K562 (cell line): ENCODE data around the gene PTP4A2. TPM values are rescaled to one million over a fixed set of nuclear protein-coding genes. Genes with fewer than 3 reads are reported as not detected.

ENCODE experiments used
- DDX20 ChIP-seq: fragments of 450-650 bp; IDR thresholded peaks from 2 replicates; pipeline ENCODE4 v1.6.1; 2016; ENCODE audit warnings: missing genetic modification characterization, low read depth, mild to moderate bottlenecking, missing compliant biosample characterization, moderate library complexity
- DPF2 ChIP-seq: fragments of 450-650 bp; IDR thresholded peaks from 2 replicates; pipeline ENCODE4 v1.6.1; 2016
- FOXM1 ChIP-seq, 2 experiments: fragments of 450-650 bp in 1 of 2; sonication (generic) in 1 of 2; formaldehyde crosslinking in 1 of 2; IDR thresholded peaks; 2 replicates each; pipeline versions ENCODE4 v1.6.1 to v1.9.0; 2017 to 2022; ENCODE audit warnings: low read depth in 2 of 2, mild to moderate bottlenecking in 2 of 2, missing genetic modification reagents in 1 of 2, moderate library complexity in 1 of 2
- ILF3 ChIP-seq: fragments of 450-650 bp; IDR thresholded peaks from 2 replicates; pipeline ENCODE4 v1.6.1; 2018; ENCODE audit warnings: antibody characterized with exemption, mild to moderate bottlenecking, moderate library complexity, borderline replicate concordance
- MED1 ChIP-seq: sonication (generic); formaldehyde crosslinking; IDR thresholded peaks from 2 replicates; pipeline ENCODE4 v1.8.1; 2023; ENCODE audit warnings: missing genetic modification reagents, borderline replicate concordance
- ZNF384 ChIP-seq: IDR thresholded peaks from 2 replicates; pipeline ENCODE4 v1.6.1; 2012; ENCODE audit warnings: low read depth, low read length, improper control_type of control experiment
- polyA plus RNA-seq, 8 experiments: library from polyadenylated mRNA; depleted of rRNA in 4 of 8; stranded (reverse) in 5 of 8; unstranded in 3 of 8; fragments of >200 nt; fragmentation: Nextera tagmentation in 2 of 8; fragmentation: Illumina TruSeq in 1 of 8; extraction: Ambion mirVana in 2 of 8; extraction: Trizol in 1 of 8; gene quantifications; 2 replicates each; pipeline versions ENCODE4 v1.2.1 to v1.2.3, GENCODE V29; 2011 to 2014; ENCODE audit warnings: inconsistent platforms in 1 of 8, missing spikeins in 1 of 8
- total RNA-seq, 7 experiments: library from RNA; depleted of rRNA in 6 of 7; stranded (reverse); fragments of >200 nt in 6 of 7; fragmentation: Illumina TruSeq in 2 of 7; extraction: Trizol in 2 of 7; gene quantifications; 2 replicates each; pipeline versions ENCODE4 v1.2.1 to v1.2.3, GENCODE V29; 2011 to 2021; ENCODE audit warnings: low replicate concordance in 1 of 7
- TF ChIP-seq, protein P1 (sequence below), 2 experiments: fragments of 450-650 bp; IDR thresholded peaks; 2 replicates each; pipeline ENCODE4 v1.6.1; 2016; ENCODE audit warnings: mild to moderate bottlenecking in 2 of 2, borderline replicate concordance in 1 of 2, low read depth in 1 of 2, moderate library complexity in 1 of 2
- TF ChIP-seq, protein P2 (sequence below): fragments of 250-450 bp; sonication (Bioruptor Pico); IDR thresholded peaks from 2 replicates; pipeline ENCODE4 v1.5.0; 2021; ENCODE audit warnings: mild to moderate bottlenecking, moderate library complexity
- TF ChIP-seq, protein P3 (sequence below): fragments of 250-450 bp; sonication (Bioruptor Pico); IDR thresholded peaks from 2 replicates; pipeline ENCODE4 v1.4.0; 2020; ENCODE audit warnings: mild to moderate bottlenecking, moderate library complexity, borderline replicate concordance
- TF ChIP-seq, protein P4 (sequence below): fragments of 450-650 bp; IDR thresholded peaks from 2 replicates; pipeline ENCODE4 v1.6.1; 2016; ENCODE audit warnings: missing biosample characterization, missing genetic modification characterization

Gene PTP4A2
- total and polyA plus RNA-seq, 9 of the 15 experiments (the other 6 are each of a cell fraction or from before 2014, with no cell fraction given), result 197 to 870 (median 480) TPM

DNA sequence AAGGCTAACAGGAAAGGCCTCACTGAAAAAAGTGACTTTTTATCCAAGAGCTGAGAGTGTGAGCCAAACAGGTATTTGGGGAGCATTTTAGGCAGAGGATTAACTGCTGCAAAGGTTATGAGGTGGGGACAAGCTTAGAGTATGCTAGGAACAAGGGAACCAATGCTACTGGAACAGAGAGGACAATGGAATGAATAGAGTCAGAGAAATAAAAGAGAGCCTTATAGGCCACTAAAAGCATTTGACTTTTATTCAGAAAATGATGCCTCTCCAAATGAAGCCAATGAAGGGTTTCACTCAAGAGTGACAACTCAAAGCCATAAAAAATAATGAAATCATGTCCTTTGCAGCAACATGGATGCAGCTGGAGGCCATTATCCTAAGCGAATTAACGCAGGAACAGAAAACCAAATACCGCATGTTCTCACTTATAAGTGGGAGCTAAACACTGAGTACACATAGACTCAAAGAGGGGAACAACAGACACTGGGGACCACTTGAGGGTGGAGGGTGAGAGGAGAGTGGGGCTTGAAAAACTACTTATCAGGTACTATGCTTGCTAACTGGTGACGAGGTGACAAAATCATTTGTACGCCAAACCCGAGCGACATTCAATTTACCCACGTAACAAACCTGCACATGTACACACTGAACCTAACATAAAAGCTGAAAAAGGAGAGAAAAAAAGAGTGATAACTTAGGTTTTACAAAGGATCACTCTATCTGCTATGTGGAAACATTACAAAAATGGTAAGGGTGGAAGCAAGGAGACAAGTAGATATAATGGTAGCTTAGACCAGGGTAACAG lies 11.1 kb downstream of the PTP4A2 start (continued):
- TF ChIP-seq MED1 (CRISPR knock-in tag), result no peak
- no peak for TF ChIP-seq ILF3
- TF ChIP-seq DDX20 (tag), result no peak
- TF ChIP-seq, protein P1, sequence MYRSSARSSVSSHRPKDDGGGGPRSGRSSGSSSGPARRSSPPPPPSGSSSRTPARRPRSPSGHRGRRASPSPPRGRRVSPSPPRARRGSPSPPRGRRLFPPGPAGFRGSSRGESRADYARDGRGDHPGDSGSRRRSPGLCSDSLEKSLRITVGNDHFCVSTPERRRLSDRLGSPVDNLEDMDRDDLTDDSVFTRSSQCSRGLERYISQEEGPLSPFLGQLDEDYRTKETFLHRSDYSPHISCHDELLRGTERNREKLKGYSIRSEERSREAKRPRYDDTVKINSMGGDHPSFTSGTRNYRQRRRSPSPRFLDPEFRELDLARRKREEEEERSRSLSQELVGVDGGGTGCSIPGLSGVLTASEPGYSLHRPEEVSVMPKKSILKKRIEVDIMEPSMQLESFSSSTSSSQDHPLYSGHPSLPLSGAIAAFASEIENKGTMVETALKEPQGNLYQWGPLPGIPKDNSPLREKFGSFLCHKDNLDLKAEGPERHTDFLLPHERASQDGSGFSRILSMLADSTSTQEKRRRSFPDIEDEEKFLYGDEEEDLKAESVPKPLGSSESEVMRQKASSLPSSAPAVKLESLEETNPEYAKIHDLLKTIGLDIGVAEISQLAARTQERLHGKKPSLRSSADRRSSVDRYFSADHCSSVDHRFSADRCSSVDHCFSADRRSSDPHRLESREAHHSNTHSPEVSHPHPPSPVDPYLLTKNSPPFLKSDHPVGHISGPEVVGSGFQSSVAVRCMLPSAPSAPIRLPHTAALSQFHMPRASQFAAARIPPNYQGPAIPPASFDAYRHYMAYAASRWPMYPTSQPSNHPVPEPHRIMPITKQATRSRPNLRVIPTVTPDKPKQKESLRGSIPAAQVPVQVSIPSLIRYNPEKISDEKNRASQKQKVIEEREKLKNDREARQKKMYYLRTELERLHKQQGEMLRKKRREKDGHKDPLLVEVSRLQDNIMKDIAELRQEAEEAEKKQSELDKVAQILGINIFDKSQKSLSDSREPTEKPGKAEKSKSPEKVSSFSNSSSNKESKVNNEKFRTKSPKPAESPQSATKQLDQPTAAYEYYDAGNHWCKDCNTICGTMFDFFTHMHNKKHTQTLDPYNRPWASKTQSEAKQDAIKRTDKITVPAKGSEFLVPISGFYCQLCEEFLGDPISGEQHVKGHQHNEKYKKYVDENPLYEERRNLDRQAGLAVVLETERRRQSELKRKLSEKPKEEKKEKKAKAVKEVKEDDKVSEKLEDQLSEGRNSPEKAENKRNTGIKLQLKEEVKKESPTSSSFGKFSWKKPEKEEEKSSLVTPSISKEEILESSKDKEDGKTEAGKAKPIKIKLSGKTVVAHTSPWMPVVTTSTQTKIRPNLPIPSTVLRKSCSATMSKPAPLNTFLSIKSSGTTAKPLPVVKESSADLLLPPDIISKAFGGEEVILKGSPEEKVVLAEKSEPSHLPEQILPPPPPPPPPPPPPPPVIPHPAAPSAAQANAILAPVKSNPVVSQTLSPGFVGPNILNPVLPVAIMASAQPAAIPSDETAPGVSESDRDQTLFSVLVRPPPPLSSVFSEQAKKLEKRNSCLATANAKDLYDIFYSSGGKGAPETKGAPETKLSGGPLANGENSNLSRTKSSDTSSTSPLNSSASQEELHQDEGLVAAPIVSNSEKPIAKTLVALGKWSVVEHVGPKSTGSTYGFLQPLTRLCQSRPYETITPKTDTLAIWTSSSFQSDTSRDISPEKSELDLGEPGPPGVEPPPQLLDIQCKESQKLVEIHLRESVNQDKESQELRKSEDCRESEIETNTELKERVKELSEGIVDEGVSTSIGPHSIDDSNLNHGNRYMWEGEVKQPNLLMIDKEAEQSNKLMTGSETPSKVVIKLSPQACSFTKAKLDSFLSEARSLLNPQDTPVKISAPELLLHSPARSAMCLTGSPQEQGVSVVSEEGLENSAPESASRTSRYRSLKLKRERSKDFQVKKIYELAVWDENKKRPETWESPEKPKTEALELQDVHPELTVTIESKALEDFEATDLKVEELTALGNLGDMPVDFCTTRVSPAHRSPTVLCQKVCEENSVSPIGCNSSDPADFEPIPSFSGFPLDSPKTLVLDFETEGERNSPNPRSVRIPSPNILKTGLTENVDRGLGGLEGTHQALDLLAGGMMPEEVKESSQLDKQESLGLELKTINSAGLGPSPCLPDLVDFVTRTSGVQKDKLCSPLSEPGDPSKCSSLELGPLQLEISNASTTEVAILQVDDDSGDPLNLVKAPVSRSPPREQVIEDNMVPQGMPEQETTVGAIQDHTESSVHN (IDR thresholded peaks at IDR 0.05; ENCODE audit: borderline replicate concordance in 1 of 2, low read depth in 1 of 2), result no peak
- TF ChIP-seq, protein P2, sequence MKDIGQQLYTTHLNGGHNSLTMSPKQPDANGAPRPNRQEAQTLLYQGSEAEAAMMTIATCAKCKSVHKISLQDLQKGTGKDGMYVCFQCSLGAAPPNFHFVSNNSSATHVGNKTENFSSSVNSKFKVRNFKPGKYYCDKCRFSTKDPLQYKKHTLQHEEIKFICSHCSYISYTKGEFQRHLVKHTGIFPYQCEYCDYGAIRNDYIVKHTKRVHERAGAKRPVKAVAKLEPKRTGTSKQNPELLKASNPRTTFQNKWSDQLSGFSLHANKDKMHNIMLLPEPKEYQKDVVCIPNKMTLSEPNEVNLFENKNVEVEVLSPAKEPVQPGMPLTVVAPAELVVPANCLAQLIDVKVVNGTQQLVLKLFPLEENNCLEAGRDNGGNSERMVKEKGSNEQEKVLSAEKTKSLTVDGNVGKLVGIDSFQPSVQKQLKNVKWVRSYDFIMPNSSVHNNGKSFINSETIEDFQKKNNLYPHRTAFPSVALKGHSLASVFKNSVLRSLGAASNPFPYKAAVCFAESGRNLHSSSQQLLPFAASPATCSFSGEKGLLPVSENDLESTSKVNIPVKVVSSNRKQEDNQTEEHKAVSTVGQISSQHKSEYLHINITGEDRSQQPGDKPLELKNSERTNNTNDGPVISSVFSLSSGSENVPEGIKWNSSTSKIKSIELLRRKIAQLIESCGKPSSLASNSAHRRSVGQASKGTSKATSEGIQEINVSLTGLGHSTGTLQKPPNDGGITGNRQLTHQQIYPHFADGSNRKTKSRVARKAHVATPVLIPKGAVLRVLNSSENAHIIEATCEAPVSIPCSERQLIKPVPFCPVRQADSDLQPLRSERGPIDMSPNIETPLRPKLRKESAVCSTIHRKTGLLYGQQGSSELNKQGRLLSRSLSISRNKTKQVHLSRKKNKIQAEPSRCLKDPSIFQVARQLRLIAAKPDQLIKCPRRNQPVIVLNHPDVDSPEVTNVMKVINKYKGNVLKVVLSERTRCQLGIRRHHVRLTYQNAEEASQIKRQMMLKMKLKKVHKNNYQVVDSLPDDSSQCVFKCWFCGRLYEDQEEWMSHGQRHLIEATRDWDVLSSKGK, result no peak
- TF ChIP-seq, protein P3, sequence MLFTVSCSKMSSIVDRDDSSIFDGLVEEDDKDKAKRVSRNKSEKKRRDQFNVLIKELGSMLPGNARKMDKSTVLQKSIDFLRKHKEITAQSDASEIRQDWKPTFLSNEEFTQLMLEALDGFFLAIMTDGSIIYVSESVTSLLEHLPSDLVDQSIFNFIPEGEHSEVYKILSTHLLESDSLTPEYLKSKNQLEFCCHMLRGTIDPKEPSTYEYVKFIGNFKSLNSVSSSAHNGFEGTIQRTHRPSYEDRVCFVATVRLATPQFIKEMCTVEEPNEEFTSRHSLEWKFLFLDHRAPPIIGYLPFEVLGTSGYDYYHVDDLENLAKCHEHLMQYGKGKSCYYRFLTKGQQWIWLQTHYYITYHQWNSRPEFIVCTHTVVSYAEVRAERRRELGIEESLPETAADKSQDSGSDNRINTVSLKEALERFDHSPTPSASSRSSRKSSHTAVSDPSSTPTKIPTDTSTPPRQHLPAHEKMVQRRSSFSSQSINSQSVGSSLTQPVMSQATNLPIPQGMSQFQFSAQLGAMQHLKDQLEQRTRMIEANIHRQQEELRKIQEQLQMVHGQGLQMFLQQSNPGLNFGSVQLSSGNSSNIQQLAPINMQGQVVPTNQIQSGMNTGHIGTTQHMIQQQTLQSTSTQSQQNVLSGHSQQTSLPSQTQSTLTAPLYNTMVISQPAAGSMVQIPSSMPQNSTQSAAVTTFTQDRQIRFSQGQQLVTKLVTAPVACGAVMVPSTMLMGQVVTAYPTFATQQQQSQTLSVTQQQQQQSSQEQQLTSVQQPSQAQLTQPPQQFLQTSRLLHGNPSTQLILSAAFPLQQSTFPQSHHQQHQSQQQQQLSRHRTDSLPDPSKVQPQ (CRISPR knock-in tag), result no peak
- TF ChIP-seq DPF2, result peak; percentile 78
- TF ChIP-seq FOXM1 (IDR thresholded peaks at IDR 0.05; ENCODE audit: low read depth), result peak; percentile 50; the same call in 1 of the 2 replicates
- no peak for TF ChIP-seq FOXM1 (CRISPR knock-in tag; IDR thresholded peaks at IDR 0.05; ENCODE audit: low read depth)
- TF ChIP-seq, protein P4, sequence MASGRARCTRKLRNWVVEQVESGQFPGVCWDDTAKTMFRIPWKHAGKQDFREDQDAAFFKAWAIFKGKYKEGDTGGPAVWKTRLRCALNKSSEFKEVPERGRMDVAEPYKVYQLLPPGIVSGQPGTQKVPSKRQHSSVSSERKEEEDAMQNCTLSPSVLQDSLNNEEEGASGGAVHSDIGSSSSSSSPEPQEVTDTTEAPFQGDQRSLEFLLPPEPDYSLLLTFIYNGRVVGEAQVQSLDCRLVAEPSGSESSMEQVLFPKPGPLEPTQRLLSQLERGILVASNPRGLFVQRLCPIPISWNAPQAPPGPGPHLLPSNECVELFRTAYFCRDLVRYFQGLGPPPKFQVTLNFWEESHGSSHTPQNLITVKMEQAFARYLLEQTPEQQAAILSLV, result no peak
- TF ChIP-seq ZNF384, result no peak
